ENCODE results near the gene PCDHGA6.
"Not testable (repeated sequence)": the region's sequence is repeated elsewhere in the genome, so short reads cannot be mapped to it uniquely, and the experiment has no call there.

The PCDHGA6 gene

GRCh38 chr5:141371572-141372475 lies 1.9 kb upstream of the PCDHGA6 start:
- TF ChIP-seq POLR2A (IDR thresholded peaks at IDR 0.05; ENCODE audit: low read depth, low read length) = no peak
- no peak for DNase-seq (ENCODE audit: insufficient read length, low spot score)
- FAIRE-seq = no peak

GRCh38 chr5:141374627-141375026 lies 936 bp downstream of the PCDHGA6 start:
- TF ChIP-seq POLR2A (IDR thresholded peaks at IDR 0.05; ENCODE audit: low read depth, low read length) = no peak
- DNase-seq (ENCODE audit: insufficient read length, low spot score) (no peak), FAIRE-seq (no peak)

- FAIRE-seq = not testable (repeated sequence)
Measured at GRCh38 chr5:141375444-141376155, 1.9 kb downstream of the PCDHGA6 start.

GRCh38 chr5:141382469-141383294 lies 9.0 kb downstream of the PCDHGA6 start, which contains the start of gene PCDHGA7:
Gene PCDHGA7 (plus strand): TSS chr5:141382742. CDS start chr5:141382900, 158 bp downstream.
- FAIRE-seq (no peak), DNase-seq (ENCODE audit: insufficient read length, low spot score) (no peak)
- TF ChIP-seq POLR2A (IDR thresholded peaks at IDR 0.05; ENCODE audit: low read depth, low read length) = no peak

More at GRCh38 chr5:141375444-141376155, 1.9 kb downstream of the PCDHGA6 start:
- not testable (repeated sequence) for DNase-seq (ENCODE audit: insufficient read length, low spot score)

GRCh38 chr5:141383345-141383744 lies 9.7 kb downstream of the PCDHGA6 start:
- no peak for FAIRE-seq
- DNase-seq (ENCODE audit: insufficient read length, low spot score) = no peak

GRCh38 chr5:141384471-141385267 lies 11.0 kb downstream of the PCDHGA6 start:
- no peak for FAIRE-seq
- no peak for TF ChIP-seq POLR2A (IDR thresholded peaks at IDR 0.05; ENCODE audit: low read depth, low read length)
- DNase-seq (ENCODE audit: insufficient read length, low spot score) = no peak

More at GRCh38 chr5:141383345-141383744, 9.7 kb downstream of the PCDHGA6 start:
- no peak for TF ChIP-seq POLR2A (IDR thresholded peaks at IDR 0.05; ENCODE audit: low read depth, low read length)

GRCh38 chr5:141387557-141388311 lies 14.0 kb downstream of the PCDHGA6 start, which contains the start of gene PCDHGB4:
Gene PCDHGB4 (plus strand): TSS chr5:141387698. CDS start chr5:141387885, 187 bp downstream.
- DNase-seq (ENCODE audit: insufficient read length, low spot score); FAIRE-seq: not testable (repeated sequence)

- DNase-seq (ENCODE audit: insufficient read length, low spot score) (no peak), FAIRE-seq (no peak)
- no peak for TF ChIP-seq POLR2A (IDR thresholded peaks at IDR 0.05; ENCODE audit: low read depth, low read length)
Measured at GRCh38 chr5:141388661-141389060, 15.0 kb downstream of the PCDHGA6 start.

- no peak for TF ChIP-seq POLR2A (IDR thresholded peaks at IDR 0.05; ENCODE audit: low read depth, low read length)
- no peak for DNase-seq (ENCODE audit: insufficient read length, low spot score)
Measured at GRCh38 chr5:141389153-141390042, 15.7 kb downstream of the PCDHGA6 start.

GRCh38 chr5:141392429-141393198 lies 18.9 kb downstream of the PCDHGA6 start, which contains the start of gene PCDHGA8:
Gene PCDHGA8 (plus strand): TSS chr5:141392633. CDS start chr5:141392814, 181 bp downstream.
- FAIRE-seq (no peak), DNase-seq (ENCODE audit: insufficient read length, low spot score) (no peak)
- TF ChIP-seq POLR2A (IDR thresholded peaks at IDR 0.05; ENCODE audit: low read depth, low read length) = no peak

More at GRCh38 chr5:141389153-141390042, 15.7 kb downstream of the PCDHGA6 start:
- FAIRE-seq = no peak

Measured in H54 (cell line).